T-helper 1 cell treated with Interleukin-12 subunit alpha and Interleukin-12 subunit beta and Interleukin-4 antibody, amounts not matched to agents 30 ng/mL and 1 ng/mL, for 36 hours (primary cell): ENCODE results near the gene TBL3. TPM values are rescaled to one million over a fixed set of nuclear protein-coding genes. Genes with fewer than 3 reads are reported as not detected.

Experiments used
- intact Hi-C: fragments of 100-400 bp; cut with micrococcal nuclease; formaldehyde crosslinking; loops from one replicate; pipeline ENCODE4 v1.15.1; 2024
- total RNA-seq: library from RNA; stranded (reverse); gene quantifications from 2 replicates; pipeline ENCODE4 v1.2.3, GENCODE V29; 2022

The TBL3 gene
- total RNA-seq, 1 donor from 2014 or later: 36.2 TPM

GRCh38 chr16:1997494-1998359 is 25.9 kb downstream of the TBL3 start:
- intact Hi-C loops: loop anchor here (10.0 kb wide), 1 partner anchor 537 kb away; the partner anchor contains the start of genes CEMP1 and PDPK1

- intact Hi-C loops: loop anchor here (10.0 kb wide), 1 partner anchor 536 kb away; the partner anchor contains the start of genes CEMP1 and PDPK1
These were observed 26.5 kb downstream of the TBL3 start for GRCh38 chr16:1998360-1998835.

GRCh38 chr16:1998852-1999801 is 27.3 kb downstream of the TBL3 start:
- intact Hi-C loops: loop anchor here (10.0 kb wide), 1 partner anchor 536 kb away; the partner anchor contains the start of genes CEMP1 and PDPK1

- intact Hi-C loops: loop anchor here (10.0 kb wide), 1 partner anchor 535 kb away; the partner anchor contains the start of genes CEMP1 and PDPK1
These were observed 28.1 kb downstream of the TBL3 start for GRCh38 chr16:1999866-2000514.

- intact Hi-C loops: no loop called here
These were observed 29.2 kb downstream of the TBL3 start for GRCh38 chr16:2001035-2001434.

- intact Hi-C loops: no loop called here
These were observed 29.9 kb downstream of the TBL3 start for GRCh38 chr16:2001456-2002355.

- intact Hi-C loops: no loop called here
These were observed 30.8 kb downstream of the TBL3 start for GRCh38 chr16:2002406-2003230.

- intact Hi-C loops: no loop called here
These were observed 31.5 kb downstream of the TBL3 start for GRCh38 chr16:2003231-2003826.

GRCh38 chr16:2003827-2004641 is 32.2 kb downstream of the TBL3 start:
- intact Hi-C loops: no loop called here

- intact Hi-C loops: loop anchor here (5.0 kb wide), 1 partner anchor 143 kb away; no protein-coding TSS in a partner anchor
These were observed 33.1 kb downstream of the TBL3 start for GRCh38 chr16:2004795-2005517.

GRCh38 chr16:2005646-2006045 is 33.8 kb downstream of the TBL3 start:
- intact Hi-C loops: loop anchor here (5.0 kb wide), 1 partner anchor 143 kb away; no protein-coding TSS in a partner anchor

- intact Hi-C loops: loop anchor here (5.0 kb wide), 1 partner anchor 144 kb away; no protein-coding TSS in a partner anchor
These were observed 34.5 kb downstream of the TBL3 start for GRCh38 chr16:2006317-2006716.

GRCh38 chr16:2007081-2007836 is 35.4 kb downstream of the TBL3 start:
- intact Hi-C loops: loop anchor here (5.0 kb wide), 1 partner anchor 145 kb away; no protein-coding TSS in a partner anchor

GRCh38 chr16:2008009-2008526 is 36.2 kb downstream of the TBL3 start:
- intact Hi-C loops: loop anchor here (2.0 to 5.0 kb wide), 4 partner anchors 23 to 215 kb away; partner anchors contain the start of genes E4F1, GFER and RPS2

- intact Hi-C loops: loop anchor here (1.0 to 5.0 kb wide), 7 partner anchors 15 to 214 kb away; partner anchors contain the start of genes E4F1, GFER, NTHL1 and RPS2
These were observed 36.8 kb downstream of the TBL3 start for GRCh38 chr16:2008631-2009163.
